H1 (cell line): ENCODE data around the gene NUDCD2. TPM values are rescaled to one million over a fixed set of nuclear protein-coding genes. Genes with fewer than 3 reads are reported as not detected.

Source experiments
- CTCF ChIA-PET: fragments of 300-600 bp; sonication (Branson Sonifier 250); formaldehyde crosslinking; loops from one replicate; lab custom pipeline; 2021; ENCODE audit not compliant: partially characterized antibody; lab: Charles Lee
- POLR2A ChIA-PET: fragments of 300-600 bp; sonication (Branson Sonifier 250); formaldehyde crosslinking; loops from one replicate; lab custom pipeline; 2021; ENCODE audit warnings: inconsistent platforms; ENCODE audit not compliant: partially characterized antibody; lab: Charles Lee
- DNase-seq, 2 experiments: peaks; one replicate each; pipeline versions ENCODE4 v3.0.0 to v3.0.0-alpha.2; 2010 to 2022; ENCODE audit warnings: low spot score in 2 of 2, low read depth in 1 of 2, mixed read lengths in 1 of 2
- FAIRE-seq: peaks from 2 replicates; lab custom pipeline; 2011; peaks lifted over from hg19 to GRCh38; lab: Jason Lieb, UNC
- H2AFZ ChIP-seq: 2 replicates; pipeline ENCODE4 v1.8.1; 2012; ENCODE audit warnings: low read length, inconsistent platforms
- H2AK5ac ChIP-seq: 2 replicates; pipeline ENCODE4 v1.6.1; 2013; ENCODE audit warnings: low read depth, low read length
- H2BK120ac ChIP-seq: replicated peaks from 2 replicates; pipeline ENCODE3; 2013; ENCODE audit warnings: low read depth, low read length, inconsistent platforms
- H2BK12ac ChIP-seq: 2 replicates; pipeline ENCODE4 v1.6.1; 2013; ENCODE audit warnings: low read depth, low read length
- H2BK15ac ChIP-seq: 2 replicates; pipeline ENCODE4 v1.6.1; 2013; ENCODE audit warnings: low read length
- H2BK20ac ChIP-seq: 2 replicates; pipeline ENCODE4 v1.6.1; 2013; ENCODE audit warnings: low read length
- H2BK5ac ChIP-seq: 2 replicates; pipeline ENCODE4 v1.6.1; 2013; ENCODE audit warnings: low read depth, low read length
- H3K14ac ChIP-seq: 2 replicates; pipeline ENCODE4 v1.6.1; 2013; ENCODE audit warnings: inconsistent platforms; ENCODE audit not compliant: insufficient read length
- H3K18ac ChIP-seq: 2 replicates; pipeline ENCODE4 v1.6.1; 2013; ENCODE audit warnings: low read length; ENCODE audit errors: extremely low read depth
- H3K23ac ChIP-seq: 2 replicates; pipeline ENCODE4 v1.6.1; 2013; ENCODE audit warnings: inconsistent platforms; ENCODE audit not compliant: insufficient read length
- H3K23me2 ChIP-seq: 2 replicates; pipeline ENCODE4 v1.6.1; 2013; ENCODE audit warnings: low read depth, low read length
- H3K27ac ChIP-seq: 2 replicates; pipeline ENCODE4 v1.6.1; 2011; ENCODE audit warnings: low read depth, low read length, inconsistent platforms
- H3K27me3 ChIP-seq, 4 experiments: replicated peaks in 1 of 4; 1 replicate in 1 of 4; 2 replicates in 3 of 4; pipeline versions ENCODE4 v1.6.1 to v1.8.1; 2011 to 2013; ENCODE audit warnings: low read length in 3 of 4, mild to moderate bottlenecking in 3 of 4, inconsistent platforms in 2 of 4, mixed read lengths in 2 of 4, moderate library complexity in 1 of 4; ENCODE audit not compliant: control insufficient read depth in 3 of 4, insufficient read depth in 3 of 4; ENCODE audit errors: extremely low read depth in 1 of 4
- H3K36me3 ChIP-seq, 4 experiments: 2 replicates each; pipeline versions ENCODE4 v1.6.1 to v1.8.1; 2011 to 2013; ENCODE audit warnings: mild to moderate bottlenecking in 4 of 4, low read length in 3 of 4, moderate library complexity in 2 of 4, control low read depth in 1 of 4, inconsistent platforms in 1 of 4; ENCODE audit not compliant: insufficient read depth in 4 of 4, control insufficient read depth in 2 of 4
- H3K4ac ChIP-seq: replicated peaks from 2 replicates; pipeline ENCODE3; 2013; ENCODE audit warnings: low read length, low read depth, mixed read lengths, inconsistent platforms; ENCODE audit not compliant: insufficient read length
- H3K4me1 ChIP-seq, 4 experiments: replicated peaks in 1 of 4; 1 replicate in 1 of 4; 2 replicates in 3 of 4; pipeline versions ENCODE4 v1.6.1 to v1.8.1; 2011 to 2013; ENCODE audit warnings: low read length in 3 of 4, inconsistent platforms in 2 of 4, mixed read lengths in 1 of 4; ENCODE audit not compliant: insufficient read depth in 4 of 4, control insufficient read depth in 3 of 4
- H3K4me2 ChIP-seq, 2 experiments: 2 replicates each; pipeline versions ENCODE4 v1.6.1 to v1.8.1; 2011 to 2013; ENCODE audit warnings: low read depth in 2 of 2, low read length in 2 of 2, control low read depth in 1 of 2, inconsistent platforms in 1 of 2, mild to moderate bottlenecking in 1 of 2; ENCODE audit not compliant: insufficient read depth in 1 of 2
- H3K4me3 ChIP-seq, 4 experiments: fragments of 200-600, 300-600 bp in 1 of 4; sonication (generic), shearing (Covaris generic), sonication (Bioruptor Twin) in 1 of 4; 2 replicates each; pipeline versions ENCODE4 v1.5.1 to v1.8.1; 2011 to 2016; ENCODE audit warnings: low read length in 4 of 4, low read depth in 3 of 4, control low read depth in 2 of 4, inconsistent platforms in 2 of 4, mild to moderate bottlenecking in 2 of 4, mixed read lengths in 1 of 4, moderate library complexity in 1 of 4; ENCODE audit not compliant: insufficient read depth in 2 of 4; ENCODE audit errors: extremely low read depth in 1 of 4
- H3K56ac ChIP-seq: replicated peaks from 2 replicates; pipeline ENCODE3; 2013; ENCODE audit warnings: low read depth, mild to moderate bottlenecking, mixed read lengths, low read length, inconsistent platforms; ENCODE audit not compliant: insufficient read length
- H3K79me1 ChIP-seq: 2 replicates; pipeline ENCODE4 v1.6.1; 2013; ENCODE audit warnings: low read depth, low read length, control low read depth
- H3K79me2 ChIP-seq, 2 experiments: 2 replicates each; pipeline versions ENCODE4 v1.6.1 to v1.8.1; 2012 to 2013; ENCODE audit warnings: low read length in 2 of 2, mild to moderate bottlenecking in 2 of 2, inconsistent platforms in 1 of 2; ENCODE audit not compliant: insufficient read depth in 2 of 2, control insufficient read depth in 1 of 2
- H3K9ac ChIP-seq, 4 experiments: replicated peaks in 1 of 4; 1 replicate in 1 of 4; 2 replicates in 3 of 4; pipeline versions ENCODE4 v1.6.1 to v1.8.1; 2011 to 2013; ENCODE audit warnings: low read depth in 3 of 4, low read length in 3 of 4, control low read depth in 2 of 4, mild to moderate bottlenecking in 2 of 4, moderate library complexity in 2 of 4, inconsistent platforms in 1 of 4; ENCODE audit errors: extremely low read depth in 1 of 4
- H3K9me3 ChIP-seq, 2 experiments: 2 replicates each; pipeline versions ENCODE4 v1.6.1 to v1.8.1; 2012 to 2013; ENCODE audit warnings: mild to moderate bottlenecking in 2 of 2, moderate library complexity in 2 of 2, control low read depth in 1 of 2, inconsistent platforms in 1 of 2, low read depth in 1 of 2, low read length in 1 of 2, mixed read lengths in 1 of 2; ENCODE audit not compliant: insufficient read depth in 2 of 2
- H4K20me1 ChIP-seq, 2 experiments: replicated peaks in 1 of 2; 2 replicates each; pipeline versions ENCODE3 to v1.8.1; 2011 to 2013; ENCODE audit warnings: inconsistent platforms in 2 of 2, low read length in 2 of 2, mild to moderate bottlenecking in 1 of 2; ENCODE audit not compliant: insufficient read depth in 2 of 2, control insufficient read depth in 1 of 2
- H4K5ac ChIP-seq: 2 replicates; pipeline ENCODE4 v1.6.1; 2013; ENCODE audit warnings: low read length, low read depth, mixed read lengths, inconsistent platforms; ENCODE audit not compliant: insufficient read length
- H4K8ac ChIP-seq: 2 replicates; pipeline ENCODE4 v1.8.0; 2013; ENCODE audit warnings: mild to moderate bottlenecking, moderate library complexity, low read length, inconsistent platforms; ENCODE audit not compliant: insufficient read depth; ENCODE audit errors: extremely low read depth
- H4K91ac ChIP-seq: replicated peaks from 2 replicates; pipeline ENCODE3; 2013; ENCODE audit warnings: low read length, mixed read lengths, inconsistent platforms; ENCODE audit not compliant: insufficient read length
- CREB1 ChIP-seq: IDR thresholded peaks from 2 replicates; pipeline ENCODE4 v1.6.1; 2012; ENCODE audit warnings: inconsistent platforms
- NANOG ChIP-seq: IDR thresholded peaks from 2 replicates; pipeline ENCODE4 v1.6.1; 2011; ENCODE audit warnings: low read length, low read depth, mild to moderate bottlenecking, inconsistent platforms; ENCODE audit not compliant: insufficient read depth, poor library complexity, severe bottlenecking
- TAF1 ChIP-seq: IDR thresholded peaks from 2 replicates; pipeline ENCODE4 v1.6.1; 2011; ENCODE audit warnings: mild to moderate bottlenecking, low read depth, low read length
- WGBS, 2 experiments: shearing (Covaris generic) in 1 of 2; methylation state at CpG; one replicate each; pipeline versions ENCODE4 v1.1.6 to v1.1.7; 2013 to 2015; ENCODE audit warnings: low lambda C conversion rate in 2 of 2, mixed read lengths in 2 of 2, inconsistent platforms in 1 of 2, low coverage in 1 of 2, missing lambda C conversion rate in 1 of 2; ENCODE audit not compliant: insufficient replicate concordance in 2 of 2, insufficient coverage in 1 of 2, insufficient read length in 1 of 2; ENCODE audit errors: extremely low coverage in 1 of 2, missing lambda C conversion rate in 1 of 2; 5-methylcytosine and 5-hydroxymethylcytosine counted together
- long read RNA-seq, 2 experiments: library from RNA in 1 of 2; library from capped mRNA in 1 of 2; stranded (forward); transcript quantifications; one replicate each; pipeline ENCODE4 v2.0.0, GENCODE V29; 2021; ENCODE audit warnings: inconsistent platforms in 1 of 2
- polyA minus RNA-seq, 3 experiments: library from RNA; depleted of rRNA, polyadenylated mRNA; stranded (reverse); fragments of >200 nt; gene quantifications; 1 replicate in 2 of 3; 2 replicates in 1 of 3; pipeline ENCODE4 v1.2.3, GENCODE V29; 2011
- polyA plus RNA-seq, 7 experiments: library from polyadenylated mRNA; depleted of rRNA in 3 of 7; stranded (reverse) in 5 of 7; unstranded in 2 of 7; fragments of >200 nt in 5 of 7; fragments of 200-250 nt in 2 of 7; gene quantifications; 1 replicate in 5 of 7; 2 replicates in 1 of 7; 4 replicates in 1 of 7; pipeline versions ENCODE4 v1.2.1 to v1.2.3, GENCODE V29; 2011 to 2013; ENCODE audit warnings: missing spikeins in 2 of 7, mixed read lengths in 2 of 7
- total RNA-seq: library from RNA; stranded (reverse); fragmentation: NEBNext Ultra II Directional; extraction: Animal tissue kit (Norgen Biotek cat#: 25700); gene quantifications from 2 replicates; pipeline ENCODE4 v1.2.1, GENCODE V29; 2021
- TF ChIP-seq, protein P1 (sequence below): IDR thresholded peaks from 2 replicates; pipeline ENCODE4 v1.6.1; 2012; ENCODE audit warnings: inconsistent platforms

Gene NUDCD2
- total RNA-seq (48.5 and 59.5 TPM in 2 replicates), polyA plus RNA-seq (2011; rRNA removed) (6.8 and 12.2 TPM in 2 replicates), polyA minus RNA-seq (2011; rRNA and poly(A)+ RNA removed) (5.1 and 6.6 TPM in 2 replicates)
- polyA plus RNA-seq (2011; cell fraction: cytosol; rRNA removed), result 21.8 TPM
- 8.5 TPM for polyA plus RNA-seq (2011; cell fraction: nucleus; rRNA removed)
- polyA plus RNA-seq (2012, experiment 1 of 2), result 29.4 to 50.6 TPM (median 38.4 TPM) in 4 replicates
- 4.4 TPM for polyA plus RNA-seq (2012, experiment 2 of 2)
- 22.5 TPM for polyA plus RNA-seq (2013, experiment 1 of 2)
- 23.9 TPM for polyA plus RNA-seq (2013, experiment 2 of 2)
- 4.0 TPM for polyA minus RNA-seq (2011; cell fraction: cytosol; rRNA and poly(A)+ RNA removed)
- polyA minus RNA-seq (2011; cell fraction: nucleus; rRNA and poly(A)+ RNA removed), result 9.3 TPM
- long read RNA-seq, experiment 1, full-length matches to known transcripts, result 64 of 85 reads
- long read RNA-seq, experiment 1, partial matches to known transcripts, result 2 of 85 reads
- long read RNA-seq, experiment 1, other reads (novel, unspliced or antisense), result 19 of 85 reads
- long read RNA-seq, experiment 2, full-length matches to known transcripts, result 95 of 109 reads
- long read RNA-seq, experiment 2, partial matches to known transcripts, result 0 of 109 reads
- long read RNA-seq, experiment 2, other reads (novel, unspliced or antisense), result 14 of 109 reads

GRCh38 chr5:163459819-163460561, at the start of gene NUDCD2:
Gene NUDCD2 (minus strand): TSS chr5:163460102. CDS start chr5:163460050, 52 bp downstream.
- H2AFZ ChIP-seq, result peak within 1 kb of the TSS; percentile 96
- TF ChIP-seq NANOG, result no peak
- TF ChIP-seq TAF1, result peak; percentile 84
- TF ChIP-seq CREB1, result peak; percentile 66; the same call in 1 of the 2 replicates
- TF ChIP-seq, protein P1, sequence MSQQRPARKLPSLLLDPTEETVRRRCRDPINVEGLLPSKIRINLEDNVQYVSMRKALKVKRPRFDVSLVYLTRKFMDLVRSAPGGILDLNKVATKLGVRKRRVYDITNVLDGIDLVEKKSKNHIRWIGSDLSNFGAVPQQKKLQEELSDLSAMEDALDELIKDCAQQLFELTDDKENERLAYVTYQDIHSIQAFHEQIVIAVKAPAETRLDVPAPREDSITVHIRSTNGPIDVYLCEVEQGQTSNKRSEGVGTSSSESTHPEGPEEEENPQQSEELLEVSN, result peak; percentile 65

More at GRCh38 chr5:163459819-163460561, at the start of gene NUDCD2:
- 2% methylated on average over 59 of the region's 59 CpGs; no CpG with 5 or more reads in 1 of the 2 experiments for WGBS, 2 experiments
- Histone ChIP-seq H2BK20ac (0 out of 2 replicates have a peak within 1 kb of the TSS, but pooled peaks have one; percentile 11), H3K79me2 (peaks cover 5 to 48% of the 10 kb centered on the region in 2 experiments; a peak in 3 of 4 replicates), H3K23ac (no peak within 1 kb of the TSS), H2BK12ac (peak within 1 kb of the TSS; percentile 29; the same call in 1 of the 2 replicates), H3K27me3 (no peaks in the 10 kb centered on the region), H4K91ac (peak within 1 kb of the TSS; percentile 92), H2AK5ac (no peak within 1 kb of the TSS), H3K9me3 (no peaks in the 10 kb centered on the region), H3K23me2 (peaks cover 6% of the 10 kb centered on the region), H3K14ac (no peak within 1 kb of the TSS), H3K18ac (peak within 1 kb of the TSS; percentile 89), H3K27ac (peak within 1 kb of the TSS; percentile 99), H3K79me1 (no peaks in the 10 kb centered on the region; the same call in 1 of the 2 replicates), H2BK5ac (peak within 1 kb of the TSS; percentile 91), H4K20me1 (no peaks in the 10 kb centered on the region), H3K4me2 (peak within 1 kb of the TSS; percentile 64 to 86), H3K36me3 (peaks cover 2 to 26% (median 7%) of the 10 kb centered on the region in 4 experiments; a peak in 4 of 8 replicates), H2BK15ac (no peak within 1 kb of the TSS), H2BK120ac (peak within 1 kb of the TSS; percentile 36), H3K4me1 (peaks cover 0 to 7% (median 2%) of the 10 kb centered on the region in 4 experiments; a peak in 4 of 7 replicates), H3K9ac (peak within 1 kb of the TSS; percentile 63 to 98 (median 96)), H3K4me3 (peak within 1 kb of the TSS; percentile 93 to 99 (median 98)), H3K56ac (peak within 1 kb of the TSS; percentile 97), H3K4ac (peak within 1 kb of the TSS; percentile 95), H4K8ac (peak within 1 kb of the TSS; percentile 98), H4K5ac (peak within 1 kb of the TSS; percentile 96)
- ChIA-PET CTCF (interaction anchor here (0.7 to 1.9 kb wide), 5 partner anchors 12 to 113 kb away, joined by 3 to 8 read pairs (median 3); no protein-coding TSS in a partner anchor), POLR2A (interaction anchor here (0.9 to 9.6 kb wide), 20 partner anchors 10 to 74 kb away, joined by 3 to 189 read pairs (median 8); partner anchors contain the start of genes CCNG1 and MAT2B)
- FAIRE-seq, result peak; percentile 90
- DNase-seq, result peak; percentile 96 to 97
